Naive B cell (primary cell): Measurements from ENCODE around the gene H2AZ1. TPM values are rescaled to one million over a fixed set of nuclear protein-coding genes. Genes with fewer than 3 reads are reported as not detected.
"Not testable (repeated sequence)": the region's sequence is repeated elsewhere in the genome, so short reads cannot be mapped to it uniquely, and the experiment has no call there.

Experiments used
- ATAC-seq, 2 donors: fragments of 150-1000 bp; cut with Tn5 transposase; 2 replicates each; pipeline ENCODE4 v1.10.0; 2021; ENCODE audit warnings: low read depth in 2 of 2, mild to moderate bottlenecking in 2 of 2, moderate library complexity in 2 of 2
- DNase-seq: peaks from one replicate; pipeline ENCODE4 v3.0.0; 2022
- H3K27ac Mint-ChIP-seq, 6 donors: one replicate each; pipeline ENCODE4 v1.8.0; 2020 to 2022; ENCODE audit warnings: mild to moderate bottlenecking in 6 of 6, mixed read lengths in 6 of 6, moderate library complexity in 5 of 6, inconsistent platforms in 2 of 6
- H3K27me3 Mint-ChIP-seq, 3 donors: one replicate each; pipeline ENCODE4 v1.8.0; 2021 to 2022; ENCODE audit warnings: mixed read lengths in 3 of 3, mild to moderate bottlenecking in 1 of 3
- H3K36me3 Mint-ChIP-seq, 2 donors: one replicate each; pipeline ENCODE4 v1.8.0; 2020 to 2022; ENCODE audit warnings: mixed read lengths in 2 of 2, inconsistent platforms in 1 of 2, mild to moderate bottlenecking in 1 of 2
- H3K4me1 Mint-ChIP-seq, 3 donors: one replicate each; pipeline ENCODE4 v1.8.0; 2020 to 2022; ENCODE audit warnings: mixed read lengths in 3 of 3, inconsistent platforms in 1 of 3, mild to moderate bottlenecking in 1 of 3, moderate library complexity in 1 of 3
- H3K4me3 Mint-ChIP-seq, 8 donors: one replicate each; pipeline ENCODE4 v1.8.0; 2020 to 2022; ENCODE audit warnings: mild to moderate bottlenecking in 8 of 8, mixed read lengths in 8 of 8, moderate library complexity in 8 of 8, inconsistent platforms in 2 of 8
- H3K9me3 Mint-ChIP-seq, 7 donors: one replicate each; pipeline ENCODE4 v1.8.0; 2020 to 2022; ENCODE audit warnings: mixed read lengths in 7 of 7, mild to moderate bottlenecking in 5 of 7, inconsistent platforms in 2 of 7, moderate library complexity in 1 of 7
- polyA plus RNA-seq, 6 donors: library from polyadenylated mRNA; unstranded; fragments of 300-500 nt; fragmentation: Illumina TruSeq; gene quantifications; one replicate each; pipeline ENCODE4 v1.2.3, GENCODE V29; 2021; ENCODE audit warnings: low read depth in 6 of 6

The H2AZ1 gene
- polyA plus RNA-seq, 6 donors from 2014 or later: 213 to 307 (median 256) TPM

DNA sequence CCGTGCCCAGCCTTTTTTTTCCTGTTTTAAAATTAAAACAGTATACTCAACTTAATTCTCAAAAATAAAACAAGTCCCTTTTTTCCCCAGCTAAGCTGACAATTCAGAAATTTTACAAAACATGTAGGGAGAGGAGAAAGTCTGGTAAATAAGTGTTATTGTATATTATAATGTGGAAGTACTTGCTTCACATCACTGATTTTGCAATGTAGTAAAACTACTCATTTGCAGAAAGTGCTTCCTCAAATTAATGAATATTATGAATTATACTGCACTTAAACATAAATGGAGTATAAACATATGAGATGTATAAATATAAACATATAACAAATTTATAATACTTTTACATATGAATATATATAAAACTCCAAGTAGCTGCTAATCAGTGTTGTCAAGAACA is 11.6 kb upstream of the H2AZ1 start:
- Mint-ChIP-seq H3K9me3 (peaks cover 0 to 8% (median 3%) of the 10 kb centered on the region in 7 donors), H3K4me1 (no peaks in the 10 kb centered on the region), H3K27me3 (peaks cover 0 to 4% (median 0%) of the 10 kb centered on the region in 3 donors), H3K36me3 (peaks cover 9 to 11% of the 10 kb centered on the region in 2 donors), H3K4me3 (no peak overlapping the region), H3K27ac (no peak overlapping the region)
- ATAC-seq (no peak), DNase-seq (no peak)

GRCh38 chr4:99960648-99961047 is 10.6 kb upstream of the H2AZ1 start:
- no peak for DNase-seq
- peaks cover 0 to 4% (median 0%) of the 10 kb centered on the region in 3 donors for H3K27me3 Mint-ChIP-seq

DNA sequence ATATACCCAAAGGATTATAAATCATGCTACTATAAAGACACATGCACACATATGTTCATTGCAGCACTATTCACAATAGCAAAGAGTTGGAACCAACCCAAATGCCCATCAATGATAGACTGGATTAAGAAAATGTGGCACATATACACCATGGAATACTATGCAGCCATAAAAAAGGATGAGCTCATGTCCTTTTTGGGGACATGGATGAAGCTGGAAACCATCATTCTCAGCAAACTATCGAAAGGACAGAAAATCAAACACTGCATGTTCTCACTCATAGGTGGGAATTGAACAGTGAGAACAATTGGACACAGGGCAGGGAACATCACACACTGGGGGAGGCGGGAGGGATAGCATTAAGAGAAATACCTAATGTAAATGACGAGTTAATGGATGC is 8.1 kb upstream of the H2AZ1 start:
- H3K9me3 Mint-ChIP-seq, H3K4me3 Mint-ChIP-seq, H3K4me1 Mint-ChIP-seq, ATAC-seq, H3K27me3 Mint-ChIP-seq, DNase-seq: not testable (repeated sequence)
- Mint-ChIP-seq H3K36me3 (peaks cover 9 to 11% of the 10 kb centered on the region in 2 donors), H3K27ac (peak overlapping the region in 1 of 6 donors; percentile 67)

More at GRCh38 chr4:99960648-99961047, 10.6 kb upstream of the H2AZ1 start:
- ATAC-seq: no peak
- Mint-ChIP-seq H3K4me1 (no peaks in the 10 kb centered on the region), H3K36me3 (peaks cover 9 to 11% of the 10 kb centered on the region in 2 donors), H3K9me3 (peaks cover 0 to 9% (median 4%) of the 10 kb centered on the region in 7 donors), H3K27ac (no peak overlapping the region), H3K4me3 (no peak overlapping the region)

GRCh38 chr4:99950913-99951254 is 809 bp upstream of the H2AZ1 start:
- no peak for DNase-seq
- Mint-ChIP-seq H3K27ac (no peak overlapping the region), H3K4me1 (peaks cover 3 to 14% (median 6%) of the 10 kb centered on the region in 3 donors), H3K27me3 (no peaks in the 10 kb centered on the region), H3K4me3 (no peak overlapping the region), H3K36me3 (no peaks in the 10 kb centered on the region), H3K9me3 (peaks cover 0 to 4% (median 0%) of the 10 kb centered on the region in 7 donors)
- no peak for ATAC-seq

DNA sequence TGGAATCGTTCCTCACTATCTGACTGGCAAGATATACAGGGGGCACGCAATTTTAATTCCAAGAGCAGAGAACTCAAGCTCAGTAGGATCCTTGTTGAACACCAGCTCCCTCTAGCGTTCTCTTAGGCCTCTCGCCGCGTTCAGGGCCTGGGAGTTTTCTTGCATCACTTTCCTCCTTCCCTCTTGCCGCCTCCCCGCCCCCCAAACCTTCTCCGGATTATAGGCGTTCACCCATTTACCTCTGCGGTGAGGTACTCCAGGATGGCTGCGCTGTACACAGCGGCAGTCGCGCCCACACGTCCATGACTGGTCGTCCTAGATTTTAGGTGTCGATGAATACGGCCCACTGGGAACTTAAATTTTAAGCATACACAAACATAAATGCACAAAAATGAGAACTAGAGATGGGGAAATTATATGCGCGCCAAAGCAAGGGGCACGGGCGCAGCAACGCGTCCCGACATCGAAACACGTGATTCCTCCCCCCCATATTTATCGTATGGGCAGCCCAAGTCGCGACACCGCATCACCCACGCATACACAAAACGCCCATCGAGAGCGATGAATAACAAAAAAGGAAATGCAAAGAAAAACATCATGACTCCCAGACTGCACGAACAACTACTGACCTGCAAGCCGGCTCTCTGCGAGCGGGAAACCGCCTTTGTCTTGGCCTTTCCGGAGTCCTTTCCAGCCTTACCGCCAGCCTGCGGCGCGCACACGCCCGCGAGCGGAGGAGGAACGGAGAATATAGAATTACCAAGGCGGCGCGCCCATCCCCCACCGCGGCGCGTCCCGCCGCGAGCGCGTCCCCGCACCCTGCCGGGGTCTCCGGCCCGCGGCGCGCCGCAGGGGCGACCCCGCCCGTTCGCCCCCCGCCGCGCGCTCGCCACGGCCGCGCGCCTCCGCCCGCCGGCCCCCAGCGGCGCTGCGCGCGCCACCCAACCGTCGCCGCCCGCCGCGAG is 759 bp downstream of the H2AZ1 start:
- DNase-seq (peak; percentile 86), ATAC-seq (peak; percentile 34 to 44)
- no peaks in the 10 kb centered on the region for H3K27me3 Mint-ChIP-seq
- no peak overlapping the region for H3K4me3 Mint-ChIP-seq
- H3K9me3 Mint-ChIP-seq: no peaks in the 10 kb centered on the region
- H3K4me1 Mint-ChIP-seq: peaks cover 18 to 29% (median 18%) of the 10 kb centered on the region in 3 donors
- H3K36me3 Mint-ChIP-seq: no peaks in the 10 kb centered on the region
- H3K27ac Mint-ChIP-seq: no peak overlapping the region

DNA sequence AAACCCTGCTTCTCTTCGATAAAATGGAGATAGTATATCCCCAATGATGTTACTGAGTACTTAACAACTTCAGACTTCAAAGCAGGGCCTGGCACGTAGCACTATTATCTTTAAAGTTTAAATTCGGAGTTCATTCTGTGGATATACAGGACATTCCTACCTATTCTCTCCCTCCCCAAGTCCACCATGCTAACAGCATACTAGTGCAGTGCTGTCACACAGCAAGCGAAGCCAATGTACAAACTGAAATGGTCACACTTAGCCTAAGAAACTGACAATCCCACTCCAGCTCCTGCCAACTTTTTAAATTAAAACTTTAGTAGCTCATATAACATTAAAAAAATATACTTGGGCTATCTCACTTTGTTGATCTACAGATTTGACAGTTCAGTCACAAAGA is 2.5 kb downstream of the H2AZ1 start:
- no peaks in the 10 kb centered on the region for H3K36me3 Mint-ChIP-seq
- peaks cover 24 to 40% (median 35%) of the 10 kb centered on the region in 3 donors for H3K4me1 Mint-ChIP-seq
- H3K4me3 Mint-ChIP-seq: peak overlapping the region in 6 of 8 donors; percentile 19 to 99 (median 92)
- no peaks in the 10 kb centered on the region for H3K27me3 Mint-ChIP-seq
- ATAC-seq (no peak), DNase-seq (no peak)
- H3K27ac Mint-ChIP-seq: peak overlapping the region; percentile 66 to 98 (median 98)
- H3K9me3 Mint-ChIP-seq: no peaks in the 10 kb centered on the region

DNA sequence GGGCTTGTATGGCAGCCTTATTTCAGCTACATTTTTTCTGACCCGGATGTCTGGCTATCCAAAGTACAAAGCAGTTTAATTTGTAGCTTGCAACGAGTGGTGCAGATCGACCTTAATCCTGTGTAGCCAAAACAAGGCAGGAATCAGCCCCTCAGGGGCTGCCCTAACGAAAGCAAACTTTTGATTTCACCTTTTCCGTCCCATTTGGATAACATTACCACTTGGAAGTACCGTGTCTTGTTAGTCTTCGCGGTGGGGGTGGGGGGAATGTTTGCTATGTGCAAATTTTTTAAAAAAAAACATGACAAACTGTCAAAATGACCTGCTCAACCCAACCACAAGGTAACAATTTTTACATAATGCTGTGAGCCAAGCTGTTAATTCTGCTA is 2.9 kb downstream of the H2AZ1 start:
- peak overlapping the region in 7 of 8 donors; percentile 83 to 99 (median 92) for H3K4me3 Mint-ChIP-seq
- no peak for DNase-seq
- peaks cover 24 to 40% (median 35%) of the 10 kb centered on the region in 3 donors for H3K4me1 Mint-ChIP-seq
- H3K36me3 Mint-ChIP-seq: no peaks in the 10 kb centered on the region
- ATAC-seq: no peak
- peak overlapping the region; percentile 81 to 98 (median 98) for H3K27ac Mint-ChIP-seq
- no peaks in the 10 kb centered on the region for H3K9me3 Mint-ChIP-seq
- no peaks in the 10 kb centered on the region for H3K27me3 Mint-ChIP-seq

DNA sequence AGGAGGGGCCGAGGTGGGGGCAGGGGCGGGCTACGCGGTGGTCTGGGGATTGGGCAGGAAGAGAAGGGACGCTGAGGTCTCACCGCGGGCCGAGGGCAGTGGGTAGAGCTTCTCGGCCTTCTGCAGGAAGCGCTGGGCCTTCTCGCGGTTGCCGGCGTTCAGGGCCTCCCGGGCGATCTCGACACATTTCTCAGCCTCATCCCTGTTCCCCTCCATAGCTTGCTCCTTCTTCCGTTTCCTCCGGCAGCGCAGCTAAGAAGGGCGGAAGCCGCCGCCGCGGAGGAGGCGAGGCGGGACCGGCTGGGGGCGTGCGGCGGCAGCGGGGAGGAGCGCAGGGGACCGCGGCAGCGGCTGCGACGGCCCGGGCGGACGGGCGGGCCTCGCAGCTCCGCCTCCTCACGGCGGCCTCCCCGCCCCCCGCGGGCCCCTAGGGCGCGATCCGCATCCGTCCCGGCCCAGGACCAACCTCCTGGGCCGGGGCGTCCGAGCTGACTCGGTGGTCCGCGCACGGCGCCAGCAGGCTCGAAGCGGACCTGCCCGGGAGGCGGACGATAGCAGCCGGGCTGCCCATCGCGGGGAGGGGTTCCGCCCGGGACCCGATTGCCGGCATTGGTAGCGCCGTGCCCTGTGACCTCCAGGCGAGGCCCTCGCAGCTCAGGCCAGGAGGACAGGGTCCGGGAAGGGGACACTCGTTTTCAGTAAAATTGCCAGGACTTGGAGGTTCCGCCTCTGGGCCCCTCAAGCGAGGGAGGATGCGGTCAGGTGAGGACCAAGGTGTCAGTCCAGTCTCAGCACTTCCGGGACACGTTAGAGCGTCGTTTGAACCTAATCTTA is 3.5 kb downstream of the H2AZ1 start, which contains the start of gene DNAJB14:
DNAJB14 (minus strand) TSS at position 263 of the 834 bp plus-strand sequence; CDS start at position 216, 47 bp downstream.
- Mint-ChIP-seq H3K27ac (peak within 1 kb of the TSS; percentile 96 to 100 (median 98)), H3K9me3 (no peaks in the 10 kb centered on the region), H3K36me3 (no peaks in the 10 kb centered on the region), H3K27me3 (no peaks in the 10 kb centered on the region), H3K4me1 (peaks cover 24 to 40% (median 35%) of the 10 kb centered on the region in 3 donors), H3K4me3 (peak within 1 kb of the TSS; percentile 97 to 100 (median 98))
- DNase-seq (peak; percentile 83), ATAC-seq (peak; percentile 57 to 58)

DNA sequence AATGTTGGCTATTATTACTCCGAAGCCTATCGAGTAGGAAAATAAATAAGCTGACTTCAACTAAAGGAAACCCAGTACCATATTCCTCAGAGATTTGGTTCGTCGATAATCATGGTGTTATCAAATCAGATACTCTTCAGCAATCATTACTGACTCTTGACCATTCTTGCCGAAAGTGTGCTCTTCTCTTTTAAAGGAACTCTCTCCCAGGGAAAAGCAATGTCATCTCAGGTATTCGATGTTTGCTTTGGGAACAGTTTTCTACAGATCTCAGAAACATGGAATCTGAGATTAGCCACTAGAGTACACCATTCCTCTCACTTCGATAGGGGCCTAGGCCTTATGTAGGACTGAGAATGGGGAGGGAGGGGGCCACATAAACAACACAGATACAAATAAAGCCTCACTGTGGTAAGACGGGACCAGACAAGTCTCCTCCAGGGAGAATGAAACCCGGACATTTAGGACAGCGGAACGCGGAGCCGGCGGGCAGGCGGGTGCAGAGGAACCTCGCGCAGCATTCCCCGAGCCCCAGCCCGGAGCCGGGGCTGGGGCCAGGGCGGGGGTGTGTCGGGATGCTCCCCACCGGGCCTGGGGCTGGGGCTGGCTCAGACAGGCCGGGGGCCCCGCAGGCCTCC is 4.2 kb downstream of the H2AZ1 start:
- no peaks in the 10 kb centered on the region for H3K9me3 Mint-ChIP-seq
- DNase-seq (no peak), ATAC-seq (peak; percentile 6 to 7)
- H3K27ac Mint-ChIP-seq: peak overlapping the region; percentile 95 to 100 (median 97)
- H3K4me1 Mint-ChIP-seq: peaks cover 24 to 41% (median 40%) of the 10 kb centered on the region in 3 donors
- no peaks in the 10 kb centered on the region for H3K27me3 Mint-ChIP-seq
- peak overlapping the region; percentile 97 to 100 (median 98) for H3K4me3 Mint-ChIP-seq
- H3K36me3 Mint-ChIP-seq: no peaks in the 10 kb centered on the region

GRCh38 chr4:99943904-99944437 is 6.1 kb downstream of the H2AZ1 start:
- ATAC-seq (no peak), DNase-seq (no peak)
- no peaks in the 10 kb centered on the region for H3K36me3 Mint-ChIP-seq
- H3K27ac Mint-ChIP-seq: peak overlapping the region in 2 of 6 donors; percentile 90 to 97
- peak overlapping the region in 5 of 8 donors; percentile 15 to 99 (median 76) for H3K4me3 Mint-ChIP-seq
- H3K9me3 Mint-ChIP-seq: no peaks in the 10 kb centered on the region
- peaks cover 24 to 41% (median 40%) of the 10 kb centered on the region in 3 donors for H3K4me1 Mint-ChIP-seq
- H3K27me3 Mint-ChIP-seq: no peaks in the 10 kb centered on the region

DNA sequence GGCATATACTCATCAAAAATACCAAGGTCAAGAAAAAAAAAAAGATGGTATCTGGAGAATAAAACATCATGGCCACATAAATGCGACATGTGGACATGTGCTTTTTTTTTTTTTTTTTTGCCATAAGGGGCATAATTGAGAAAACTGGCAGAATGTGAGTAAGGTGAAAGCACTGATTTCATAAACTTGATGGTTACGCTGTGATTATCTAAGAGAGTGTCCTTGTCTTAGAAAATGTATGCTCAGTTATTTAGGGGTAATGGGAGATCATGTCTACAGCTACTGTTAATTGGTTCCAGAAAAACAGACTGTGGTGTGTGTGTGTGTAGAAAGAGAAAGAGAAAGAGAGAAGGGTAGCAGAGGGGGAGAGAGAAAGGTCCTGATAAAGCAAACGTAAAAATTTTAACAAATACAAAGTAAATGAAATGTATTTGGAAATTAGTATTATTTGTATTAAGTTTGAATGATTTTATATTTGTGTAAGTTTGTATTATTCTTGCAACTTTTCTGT is 11.8 kb downstream of the H2AZ1 start:
- peaks cover 8 to 36% (median 11%) of the 10 kb centered on the region in 3 donors for H3K4me1 Mint-ChIP-seq
- DNase-seq: no peak

DNA sequence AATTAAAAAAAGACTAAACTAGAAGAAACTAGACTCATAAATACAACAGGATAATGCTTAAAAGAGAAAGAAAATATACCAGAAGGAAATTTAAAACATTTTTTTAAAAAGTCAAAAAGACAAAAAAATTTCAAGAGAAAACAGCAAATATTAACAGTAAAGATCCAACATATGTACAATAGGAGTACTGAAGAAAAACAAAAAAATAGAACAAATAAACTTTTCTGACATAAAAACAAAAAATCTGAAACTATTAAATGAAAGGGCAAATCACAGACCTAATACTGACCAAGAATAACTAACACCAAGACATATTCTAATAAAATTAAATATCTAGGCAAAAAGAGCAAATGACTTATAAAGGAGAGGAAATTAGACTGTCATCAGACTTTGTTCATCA is 15.2 kb downstream of the H2AZ1 start:
- Mint-ChIP-seq H3K27ac (peak overlapping the region in 2 of 6 donors; percentile 42 to 87), H3K4me1 (peaks cover 16 to 35% (median 21%) of the 10 kb centered on the region in 3 donors), H3K27me3 (no peaks in the 10 kb centered on the region), H3K9me3 (peaks cover 0 to 22% (median 14%) of the 10 kb centered on the region in 7 donors), H3K36me3 (peaks cover 7 to 17% of the 10 kb centered on the region in 2 donors), H3K4me3 (no peak overlapping the region)
- ATAC-seq (no peak), DNase-seq (no peak)

More for the DNA sequence above, 11.8 kb downstream of the H2AZ1 start:
- Mint-ChIP-seq H3K9me3 (peaks cover 0 to 20% (median 14%) of the 10 kb centered on the region in 7 donors), H3K27me3 (no peaks in the 10 kb centered on the region), H3K4me3 (no peak overlapping the region), H3K27ac (peak overlapping the region in 2 of 6 donors; percentile 0 to 59), H3K36me3 (peaks cover 6 to 7% of the 10 kb centered on the region in 2 donors)
- no peak for ATAC-seq
